Measurements from ENCODE around the gene SLC19A1.

The SLC19A1 gene

GRCh38 chr21:45486443-45487160, 55.6 kb downstream of the SLC19A1 start:
- no peak for TF ChIP-seq CTCF (IDR thresholded peaks at IDR 0.05)
- Histone ChIP-seq H3K36me3 (ENCODE audit: control insufficient read depth, insufficient read depth, low read length) (no peaks in the 10 kb centered on the region), H3K27ac (no peak overlapping the region)

GRCh38 chr21:45485686-45486442, 56.4 kb downstream of the SLC19A1 start:
- Histone ChIP-seq H3K27me3 (ENCODE audit: control insufficient read depth, insufficient read depth, low read length) (no peaks in the 10 kb centered on the region), H3K27ac (no peak overlapping the region), H2AFZ (no peak overlapping the region), H3K79me2 (no peaks in the 10 kb centered on the region), H3K4me1 (no peaks in the 10 kb centered on the region), H3K9me3 (ENCODE audit: control insufficient read depth, low read length) (no peaks in the 10 kb centered on the region), H3K36me3 (ENCODE audit: control insufficient read depth, insufficient read depth, low read length) (no peaks in the 10 kb centered on the region), H3K4me2 (ENCODE audit: low read length) (no peak overlapping the region), H3K9ac (no peak overlapping the region), H3K4me3 (ENCODE audit: low read depth, low read length) (no peak overlapping the region)
- TF ChIP-seq CTCF (IDR thresholded peaks at IDR 0.05), result no peak

More at GRCh38 chr21:45486443-45487160, 55.6 kb downstream of the SLC19A1 start:
- H3K4me3 ChIP-seq (ENCODE audit: low read depth, low read length), result no peak overlapping the region
- no peak overlapping the region for H3K9ac ChIP-seq
- H3K27me3 ChIP-seq (ENCODE audit: control insufficient read depth, insufficient read depth, low read length), result no peaks in the 10 kb centered on the region
- no peak overlapping the region for H3K4me2 ChIP-seq (ENCODE audit: low read length)
- H3K79me2 ChIP-seq, result no peaks in the 10 kb centered on the region
- no peaks in the 10 kb centered on the region for H3K9me3 ChIP-seq (ENCODE audit: control insufficient read depth, low read length)
- H2AFZ ChIP-seq, result no peak overlapping the region
- no peaks in the 10 kb centered on the region for H3K4me1 ChIP-seq

- no peak overlapping the region for H2AFZ ChIP-seq
- H3K27me3 ChIP-seq (ENCODE audit: control insufficient read depth, insufficient read depth, low read length), result no peaks in the 10 kb centered on the region
- no peaks in the 10 kb centered on the region for H3K36me3 ChIP-seq (ENCODE audit: control insufficient read depth, insufficient read depth, low read length)
- TF ChIP-seq CTCF (IDR thresholded peaks at IDR 0.05), result no peak
- H3K27ac ChIP-seq, result no peak overlapping the region
- no peak overlapping the region for H3K4me2 ChIP-seq (ENCODE audit: low read length)
- H3K4me3 ChIP-seq (ENCODE audit: low read depth, low read length), result no peak overlapping the region
- H3K4me1 ChIP-seq, result no peaks in the 10 kb centered on the region
- H3K79me2 ChIP-seq, result no peaks in the 10 kb centered on the region
- H3K9ac ChIP-seq, result no peak overlapping the region
- H3K9me3 ChIP-seq (ENCODE audit: control insufficient read depth, low read length), result no peaks in the 10 kb centered on the region
These were observed 57.9 kb downstream of the SLC19A1 start for GRCh38 chr21:45484318-45484717.

DNA sequence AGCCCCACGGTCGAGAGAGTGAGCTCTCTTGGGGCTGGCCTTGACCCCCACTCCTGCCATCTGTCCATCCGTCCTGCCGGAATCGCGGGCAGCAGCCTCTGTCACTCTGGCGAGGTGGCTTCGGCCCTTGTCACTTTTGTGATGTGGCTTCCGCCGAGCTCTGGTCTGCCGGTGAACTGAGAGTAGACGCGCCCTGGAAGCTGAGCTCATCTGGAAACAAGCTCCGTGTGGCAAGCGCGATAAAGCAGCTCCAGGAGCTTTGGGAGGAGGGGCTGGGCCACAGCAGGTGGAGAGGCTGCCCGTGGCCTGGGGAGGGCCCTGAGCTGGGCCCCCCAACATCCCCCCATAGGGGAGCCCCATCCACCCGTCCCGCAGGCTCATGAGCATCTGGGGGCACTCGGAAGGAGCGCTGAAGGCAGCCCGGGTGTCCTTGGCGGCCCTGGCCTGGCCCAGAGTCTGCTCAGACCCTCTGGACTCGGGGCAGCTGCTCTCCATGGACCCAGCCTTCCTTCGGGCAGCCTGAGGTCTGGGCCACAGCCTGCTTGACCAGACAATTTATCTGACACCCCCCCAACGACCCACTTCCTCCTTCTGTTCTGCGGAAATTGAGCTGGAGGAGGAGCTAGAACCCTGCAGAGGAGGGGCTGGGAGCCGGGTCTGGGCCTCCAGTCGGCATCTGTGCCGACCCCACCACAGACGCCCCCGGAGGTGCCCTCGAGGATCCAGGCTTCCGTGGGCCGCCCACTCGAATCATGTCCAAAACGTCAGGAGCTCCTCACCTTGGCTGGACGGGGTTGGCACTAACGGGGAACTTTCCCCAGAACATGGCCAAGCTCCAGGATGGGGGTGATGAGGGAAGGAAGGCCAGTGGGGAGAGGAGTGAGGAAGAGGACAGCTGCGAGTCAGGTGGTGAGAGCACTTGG, 59.1 kb downstream of the SLC19A1 start:
- H3K36me3 ChIP-seq (ENCODE audit: control insufficient read depth, insufficient read depth, low read length), result no peaks in the 10 kb centered on the region
- no peak overlapping the region for H3K4me2 ChIP-seq (ENCODE audit: low read length)
- H2AFZ ChIP-seq, result no peak overlapping the region
- H3K9ac ChIP-seq, result no peak overlapping the region
- H3K9me3 ChIP-seq (ENCODE audit: control insufficient read depth, low read length), result no peaks in the 10 kb centered on the region
- TF ChIP-seq CTCF (IDR thresholded peaks at IDR 0.05), result no peak
- H3K4me3 ChIP-seq (ENCODE audit: low read depth, low read length), result no peak overlapping the region
- H3K27ac ChIP-seq, result no peak overlapping the region
- H3K4me1 ChIP-seq, result no peaks in the 10 kb centered on the region
- H3K79me2 ChIP-seq, result no peaks in the 10 kb centered on the region
- no peaks in the 10 kb centered on the region for H3K27me3 ChIP-seq (ENCODE audit: control insufficient read depth, insufficient read depth, low read length)
